NOMO-1 treated with dmso at 0.1 percent for 144 hours (cell line): ENCODE measurements around the gene TMEM9.
"Not testable (repeated sequence)": the region's sequence is repeated elsewhere in the genome, so short reads cannot be mapped to it uniquely, and the experiment has no call there.

Experiments
- DNase-seq: peaks from one replicate; lab custom pipeline; 2025; ENCODE audit not compliant: unreplicated experiment; lab: John Stamatoyannopoulos, UW

Gene TMEM9

GRCh38 chr1:201173736-201174135, 19.5 kb upstream of the TMEM9 start:
- DNase-seq, result no peak

- no peak for DNase-seq
Observed at GRCh38 chr1:201172999-201173610, 18.8 kb upstream of the TMEM9 start.

GRCh38 chr1:201172326-201172725, 18.1 kb upstream of the TMEM9 start:
- DNase-seq, result no peak

GRCh38 chr1:201171063-201172036, 17.1 kb upstream of the TMEM9 start:
- no peak for DNase-seq

GRCh38 chr1:201170533-201171062, 16.3 kb upstream of the TMEM9 start:
- peak; percentile 91 for DNase-seq

GRCh38 chr1:201169971-201170532, 15.8 kb upstream of the TMEM9 start:
- DNase-seq, result no peak

- no peak for DNase-seq
Observed at GRCh38 chr1:201169203-201169602, 14.9 kb upstream of the TMEM9 start.

GRCh38 chr1:201167041-201167991, 13.0 kb upstream of the TMEM9 start:
- DNase-seq, result no peak

GRCh38 chr1:201164645-201165044, 10.4 kb upstream of the TMEM9 start:
- no peak for DNase-seq

GRCh38 chr1:201163707-201164106, 9.4 kb upstream of the TMEM9 start:
- no peak for DNase-seq

- DNase-seq, result not testable (repeated sequence)
Observed at GRCh38 chr1:201163036-201163435, 8.8 kb upstream of the TMEM9 start.

GRCh38 chr1:201157949-201158348, 3.7 kb upstream of the TMEM9 start:
- DNase-seq, result no peak

- no peak for DNase-seq
Observed at GRCh38 chr1:201156819-201157218, 2.5 kb upstream of the TMEM9 start.

- no peak for DNase-seq
Observed at GRCh38 chr1:201156346-201156745, 2.1 kb upstream of the TMEM9 start.

- no peak for DNase-seq
Observed at GRCh38 chr1:201155354-201155753, 1.1 kb upstream of the TMEM9 start.

- peak; percentile 67 for DNase-seq
Observed at GRCh38 chr1:201153474-201154388, 543 bp downstream of the TMEM9 start.

- DNase-seq, result no peak
Observed at GRCh38 chr1:201149400-201149799, 4.9 kb downstream of the TMEM9 start.

GRCh38 chr1:201147396-201148015, 6.8 kb downstream of the TMEM9 start:
- no peak for DNase-seq
